HG03280 (cell line): ENCODE measurements around the gene PALLD.
A peak's percentile ranks its signal among the peaks of the same experiment; 100 is the strongest.

Source experiments
- ATAC-seq: cut with Tn5 transposase; IDR thresholded peaks from one replicate; pipeline ENCODE4 v1.9.1; 2021; ENCODE audit warnings: mild to moderate bottlenecking, moderate library complexity; ENCODE audit not compliant: unreplicated experiment

The PALLD gene

GRCh38 chr4:168859888-168860694 is 363.2 kb downstream of the PALLD start:
- peak; percentile 78 for ATAC-seq

GRCh38 chr4:168860827-168861226 is 364.0 kb downstream of the PALLD start:
- no peak for ATAC-seq

GRCh38 chr4:168863719-168864647 is 367.1 kb downstream of the PALLD start:
- ATAC-seq, result no peak

- no peak for ATAC-seq
Observed at GRCh38 chr4:168864821-168865541, 368.1 kb downstream of the PALLD start.

- no peak for ATAC-seq
Observed at GRCh38 chr4:168865854-168866253, 369.0 kb downstream of the PALLD start.

GRCh38 chr4:168866635-168867034 is 369.8 kb downstream of the PALLD start:
- ATAC-seq, result no peak

GRCh38 chr4:168867128-168867527 is 370.3 kb downstream of the PALLD start:
- ATAC-seq, result no peak

GRCh38 chr4:168868044-168868781 is 371.4 kb downstream of the PALLD start:
- ATAC-seq, result no peak

GRCh38 chr4:168868802-168869201 is 371.9 kb downstream of the PALLD start:
- ATAC-seq, result no peak

- ATAC-seq, result no peak
Observed at GRCh38 chr4:168870004-168870403, 373.2 kb downstream of the PALLD start.

- ATAC-seq, result no peak
Observed at GRCh38 chr4:168871632-168872031, 374.8 kb downstream of the PALLD start.

- ATAC-seq, result no peak
Observed at GRCh38 chr4:168874083-168874482, 377.2 kb downstream of the PALLD start.

- no peak for ATAC-seq
Observed at GRCh38 chr4:168876106-168876505, 379.3 kb downstream of the PALLD start.

- no peak for ATAC-seq
Observed at GRCh38 chr4:168877511-168878491, 380.9 kb downstream of the PALLD start.

- ATAC-seq, result no peak
Observed at GRCh38 chr4:168878623-168879022, 381.8 kb downstream of the PALLD start.

GRCh38 chr4:168879188-168879587 is 382.3 kb downstream of the PALLD start:
- no peak for ATAC-seq

- ATAC-seq, result no peak
Observed at GRCh38 chr4:168880072-168880675, 383.3 kb downstream of the PALLD start.

- peak; percentile 43 for ATAC-seq
Observed at GRCh38 chr4:168880811-168881595, 384.2 kb downstream of the PALLD start.
